OCI-LY3 (cell line): Measurements from ENCODE around the gene DNAJC6.

ENCODE experiments used
- H2AFZ ChIP-seq: fragments of 200-600, 300-600 bp; shearing (Covaris generic); 2 replicates; pipeline ENCODE4 v1.6.0; 2014; ENCODE audit warnings: antibody characterized with exemption, low read depth, low read length
- H3K27ac ChIP-seq: fragments of 200-600, 300-600 bp; sonication (generic); 2 replicates; pipeline ENCODE4 v1.5.1; 2014; ENCODE audit warnings: mild to moderate bottlenecking, low read length, moderate library complexity, mixed read lengths
- H3K27me3 ChIP-seq: fragments of 200-600, 300-600 bp; sonication (generic); 2 replicates; pipeline ENCODE4 v1.6.1; 2014; ENCODE audit warnings: low read depth, low read length, mixed read lengths
- H3K36me3 ChIP-seq: fragments of 200-600, 300-600 bp; sonication (generic); replicated peaks from 2 replicates; pipeline ENCODE3; 2014; ENCODE audit warnings: low read depth, low read length, mixed read lengths
- H3K4me1 ChIP-seq: fragments of 300-600, 200-600 bp; sonication (generic); 2 replicates; pipeline ENCODE4 v1.6.1; 2014; ENCODE audit warnings: low read length, mixed read lengths
- H3K4me2 ChIP-seq: fragments of 200-600, 300-600 bp; sonication (generic); 2 replicates; pipeline ENCODE4 v1.6.1; 2014; ENCODE audit warnings: low read length, mixed read lengths
- H3K4me3 ChIP-seq: fragments of 300-600, 200-600 bp; sonication (generic); 2 replicates; pipeline ENCODE4 v1.5.1; 2014; ENCODE audit warnings: antibody characterized with exemption, mild to moderate bottlenecking, low read length, moderate library complexity
- H3K79me2 ChIP-seq: fragments of 300-600, 200-600 bp; shearing (Covaris generic); 2 replicates; pipeline ENCODE4 v1.6.1; 2014; ENCODE audit warnings: mild to moderate bottlenecking, low read length, mixed read lengths
- H3K9ac ChIP-seq: fragments of 300-600, 200-600 bp; shearing (Covaris generic); 2 replicates; pipeline ENCODE4 v1.6.0; 2014; ENCODE audit warnings: mild to moderate bottlenecking, low read length, moderate library complexity
- H3K9me3 ChIP-seq: fragments of 200-600, 300-600 bp; shearing (Covaris generic); 2 replicates; pipeline ENCODE4 v1.6.1; 2014; ENCODE audit warnings: low read length, mixed read lengths; ENCODE audit not compliant: insufficient read depth
- H4K20me1 ChIP-seq: fragments of 200-600, 300-600 bp; sonication (generic); 2 replicates; pipeline ENCODE4 v1.6.1; 2016; ENCODE audit warnings: low read length, mixed read lengths; ENCODE audit not compliant: insufficient read depth
- EZH2phosphoT487 ChIP-seq: fragments of 200-600 bp; shearing (Covaris generic); IDR thresholded peaks from 2 replicates; pipeline ENCODE4 v1.6.1; 2018; ENCODE audit warnings: antibody characterized with exemption, mixed run types, low read depth
- TF ChIP-seq, protein P1 (sequence below): fragments of 200-600, 300-600 bp; sonication (generic); IDR thresholded peaks from 2 replicates; pipeline ENCODE4 v1.5.1; 2014; ENCODE audit warnings: antibody characterized with exemption, low read length, low read depth

The DNAJC6 gene

DNA sequence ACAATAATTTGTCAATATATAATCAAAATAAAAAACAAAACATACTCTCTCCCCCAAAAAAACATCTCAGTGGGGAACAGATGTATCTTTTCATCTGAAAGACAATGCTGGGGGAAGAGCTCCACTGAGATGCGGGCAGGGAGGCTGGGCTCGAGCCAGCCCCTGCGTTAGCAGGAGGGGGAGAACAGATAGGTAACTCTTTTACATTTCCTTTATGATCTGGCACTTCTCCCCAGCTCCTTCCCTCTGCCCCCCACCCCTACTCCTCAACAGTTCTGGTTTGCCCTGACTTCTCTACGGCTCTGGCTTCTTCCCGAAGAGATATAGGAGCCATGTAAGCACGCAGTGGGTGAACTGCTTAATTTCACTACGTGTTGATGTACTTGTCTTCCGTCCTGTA, 123.6 kb downstream of the DNAJC6 start:
- 0 out of 2 replicates have a peak, but pooled peaks cover 3% of the 10 kb centered on the region for H3K4me1 ChIP-seq
- H3K27me3 ChIP-seq = no peaks in the 10 kb centered on the region
- no peak overlapping the region for H3K4me3 ChIP-seq
- no peak overlapping the region for H3K4me2 ChIP-seq
- no peaks in the 10 kb centered on the region for H3K9me3 ChIP-seq
- H3K27ac ChIP-seq = no peak overlapping the region
- no peaks in the 10 kb centered on the region for H4K20me1 ChIP-seq
- TF ChIP-seq, protein P1, sequence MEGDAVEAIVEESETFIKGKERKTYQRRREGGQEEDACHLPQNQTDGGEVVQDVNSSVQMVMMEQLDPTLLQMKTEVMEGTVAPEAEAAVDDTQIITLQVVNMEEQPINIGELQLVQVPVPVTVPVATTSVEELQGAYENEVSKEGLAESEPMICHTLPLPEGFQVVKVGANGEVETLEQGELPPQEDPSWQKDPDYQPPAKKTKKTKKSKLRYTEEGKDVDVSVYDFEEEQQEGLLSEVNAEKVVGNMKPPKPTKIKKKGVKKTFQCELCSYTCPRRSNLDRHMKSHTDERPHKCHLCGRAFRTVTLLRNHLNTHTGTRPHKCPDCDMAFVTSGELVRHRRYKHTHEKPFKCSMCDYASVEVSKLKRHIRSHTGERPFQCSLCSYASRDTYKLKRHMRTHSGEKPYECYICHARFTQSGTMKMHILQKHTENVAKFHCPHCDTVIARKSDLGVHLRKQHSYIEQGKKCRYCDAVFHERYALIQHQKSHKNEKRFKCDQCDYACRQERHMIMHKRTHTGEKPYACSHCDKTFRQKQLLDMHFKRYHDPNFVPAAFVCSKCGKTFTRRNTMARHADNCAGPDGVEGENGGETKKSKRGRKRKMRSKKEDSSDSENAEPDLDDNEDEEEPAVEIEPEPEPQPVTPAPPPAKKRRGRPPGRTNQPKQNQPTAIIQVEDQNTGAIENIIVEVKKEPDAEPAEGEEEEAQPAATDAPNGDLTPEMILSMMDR = no peak
- TF ChIP-seq EZH2phosphoT487 = no peak
- H2AFZ ChIP-seq = no peak overlapping the region
- no peak overlapping the region for H3K9ac ChIP-seq
- no peaks in the 10 kb centered on the region for H3K79me2 ChIP-seq
- no peaks in the 10 kb centered on the region for H3K36me3 ChIP-seq

DNA sequence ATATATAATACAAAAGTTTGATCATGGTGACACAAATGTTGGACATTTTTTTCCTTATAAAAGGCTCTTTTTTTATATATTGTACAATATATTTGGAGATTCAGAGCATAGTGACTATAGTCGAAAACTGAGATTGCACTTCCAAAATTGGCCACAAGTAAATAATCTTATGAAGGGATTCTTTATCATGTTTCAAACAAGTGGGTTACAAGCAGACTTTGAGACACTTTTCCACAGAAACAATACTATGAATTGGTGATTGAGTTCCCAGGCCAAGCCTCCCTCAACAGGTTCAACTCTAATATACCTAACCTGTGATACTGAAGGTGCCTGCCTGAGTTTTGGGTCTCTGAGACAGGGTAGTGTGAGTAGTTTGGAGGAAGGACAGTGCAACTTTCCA, 124.9 kb downstream of the DNAJC6 start:
- no peak overlapping the region for H3K4me2 ChIP-seq
- no peaks in the 10 kb centered on the region for H3K9me3 ChIP-seq
- 0 out of 2 replicates have a peak, but pooled peaks cover 3% of the 10 kb centered on the region for H3K4me1 ChIP-seq
- H3K4me3 ChIP-seq = no peak overlapping the region
- no peak overlapping the region for H3K9ac ChIP-seq
- H3K27ac ChIP-seq = no peak overlapping the region
- TF ChIP-seq EZH2phosphoT487 = no peak
- TF ChIP-seq, protein P1 = no peak
- H4K20me1 ChIP-seq = no peaks in the 10 kb centered on the region
- no peaks in the 10 kb centered on the region for H3K27me3 ChIP-seq
- no peak overlapping the region for H2AFZ ChIP-seq
- no peaks in the 10 kb centered on the region for H3K79me2 ChIP-seq
- no peaks in the 10 kb centered on the region for H3K36me3 ChIP-seq

DNA sequence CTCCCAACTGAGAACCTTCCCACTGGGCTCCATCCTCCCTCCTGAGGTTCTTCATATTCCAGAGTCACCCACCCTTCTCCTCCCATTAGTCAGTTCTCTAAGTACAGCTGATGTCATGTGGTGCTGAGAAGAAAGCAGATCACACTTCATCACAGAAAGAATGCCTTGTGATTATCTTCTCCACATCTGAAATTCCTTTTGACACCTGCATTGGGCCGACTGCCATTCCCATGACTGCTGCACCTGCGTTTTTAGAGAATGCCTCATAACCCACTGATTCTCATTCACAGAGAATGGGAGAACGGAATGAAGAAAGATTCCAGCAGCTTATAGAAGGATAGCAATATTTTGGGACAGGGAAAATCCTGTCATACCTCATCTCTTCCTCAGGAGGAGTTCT, 125.4 kb downstream of the DNAJC6 start:
- Histone ChIP-seq H3K36me3 (no peaks in the 10 kb centered on the region), H3K79me2 (no peaks in the 10 kb centered on the region), H3K4me1 (0 out of 2 replicates have a peak, but pooled peaks cover 3% of the 10 kb centered on the region), H4K20me1 (no peaks in the 10 kb centered on the region), H2AFZ (no peak overlapping the region), H3K9me3 (no peaks in the 10 kb centered on the region), H3K4me2 (no peak overlapping the region), H3K27me3 (no peaks in the 10 kb centered on the region), H3K4me3 (no peak overlapping the region), H3K27ac (no peak overlapping the region), H3K9ac (no peak overlapping the region)
- TF ChIP-seq EZH2phosphoT487 = no peak
- TF ChIP-seq, protein P1 = no peak

DNA sequence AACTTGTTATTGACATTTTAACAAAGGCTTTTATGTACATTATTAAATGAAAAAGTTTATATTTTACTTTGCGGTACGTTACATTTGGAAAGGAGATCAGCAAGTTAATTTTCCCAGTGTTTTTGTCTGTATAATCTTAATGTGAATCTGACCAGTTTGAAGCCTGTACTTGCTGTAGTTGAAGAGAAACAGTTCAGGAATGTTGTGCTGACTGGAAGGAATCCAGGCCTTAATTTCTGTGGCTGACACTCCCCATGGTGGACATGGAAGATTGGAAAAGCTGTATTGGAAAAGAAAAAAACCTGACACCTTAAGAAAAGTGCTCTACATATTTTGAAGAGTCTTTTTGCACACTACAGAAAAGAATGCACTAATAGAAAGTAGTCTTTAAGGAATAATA, 126.6 kb downstream of the DNAJC6 start:
- 0 out of 2 replicates have a peak, but pooled peaks cover 3% of the 10 kb centered on the region for H3K4me1 ChIP-seq
- no peak overlapping the region for H3K4me2 ChIP-seq
- H3K27ac ChIP-seq = no peak overlapping the region
- TF ChIP-seq, protein P1 = no peak
- TF ChIP-seq EZH2phosphoT487 = no peak
- H3K27me3 ChIP-seq = no peaks in the 10 kb centered on the region
- H3K36me3 ChIP-seq = no peaks in the 10 kb centered on the region
- H3K9me3 ChIP-seq = no peaks in the 10 kb centered on the region
- H3K9ac ChIP-seq = no peak overlapping the region
- no peak overlapping the region for H3K4me3 ChIP-seq
- H2AFZ ChIP-seq = no peak overlapping the region
- no peaks in the 10 kb centered on the region for H4K20me1 ChIP-seq
- no peaks in the 10 kb centered on the region for H3K79me2 ChIP-seq
